Measurements from ENCODE around the gene CAPG. TPM values are rescaled to one million over a fixed set of nuclear protein-coding genes. Genes with fewer than 3 reads are reported as not detected.

CAPG gene
- total RNA-seq, 1 donor = 56.6 TPM

DNA sequence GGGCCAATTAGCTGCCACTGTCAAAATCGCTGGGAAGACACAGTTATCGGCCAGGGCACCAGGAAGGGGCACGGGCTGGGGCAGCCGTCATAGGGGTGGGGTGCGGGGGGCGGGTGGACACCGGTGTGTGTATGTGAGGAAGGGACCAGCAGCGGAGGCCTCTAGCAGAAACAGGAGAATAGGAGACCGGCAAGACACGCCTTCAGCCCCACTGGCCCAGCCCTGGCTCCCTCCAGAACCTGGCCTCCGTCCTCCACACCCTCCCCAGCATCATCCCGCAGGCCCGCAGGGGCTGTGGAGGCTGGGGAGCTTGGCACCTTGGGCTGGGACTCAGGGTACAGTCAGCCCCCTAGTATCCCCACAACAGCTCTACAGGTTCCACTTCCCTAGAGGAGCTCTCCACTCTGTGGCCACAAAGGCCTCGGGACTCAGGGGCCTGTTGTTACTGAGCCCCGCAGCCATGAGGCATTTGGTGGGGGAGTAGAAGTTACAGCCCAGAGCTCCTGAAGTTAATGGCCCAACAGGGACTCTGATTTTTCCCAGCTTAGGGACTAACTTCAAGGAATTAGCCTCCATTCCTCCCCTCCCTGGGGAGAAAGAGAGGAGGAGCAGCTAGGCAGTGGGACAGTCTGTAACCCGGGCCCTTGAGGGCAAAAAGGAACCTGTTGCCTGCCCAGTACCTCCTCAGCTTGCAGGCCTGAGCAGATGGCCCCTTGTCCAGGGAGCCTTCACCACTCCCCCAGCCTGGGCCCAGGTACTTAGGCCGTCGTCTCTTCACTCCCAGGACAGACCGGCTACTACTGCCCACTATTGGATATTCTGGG lies 28.2 kb upstream of the CAPG start:
- TF ChIP-seq, protein P1, sequence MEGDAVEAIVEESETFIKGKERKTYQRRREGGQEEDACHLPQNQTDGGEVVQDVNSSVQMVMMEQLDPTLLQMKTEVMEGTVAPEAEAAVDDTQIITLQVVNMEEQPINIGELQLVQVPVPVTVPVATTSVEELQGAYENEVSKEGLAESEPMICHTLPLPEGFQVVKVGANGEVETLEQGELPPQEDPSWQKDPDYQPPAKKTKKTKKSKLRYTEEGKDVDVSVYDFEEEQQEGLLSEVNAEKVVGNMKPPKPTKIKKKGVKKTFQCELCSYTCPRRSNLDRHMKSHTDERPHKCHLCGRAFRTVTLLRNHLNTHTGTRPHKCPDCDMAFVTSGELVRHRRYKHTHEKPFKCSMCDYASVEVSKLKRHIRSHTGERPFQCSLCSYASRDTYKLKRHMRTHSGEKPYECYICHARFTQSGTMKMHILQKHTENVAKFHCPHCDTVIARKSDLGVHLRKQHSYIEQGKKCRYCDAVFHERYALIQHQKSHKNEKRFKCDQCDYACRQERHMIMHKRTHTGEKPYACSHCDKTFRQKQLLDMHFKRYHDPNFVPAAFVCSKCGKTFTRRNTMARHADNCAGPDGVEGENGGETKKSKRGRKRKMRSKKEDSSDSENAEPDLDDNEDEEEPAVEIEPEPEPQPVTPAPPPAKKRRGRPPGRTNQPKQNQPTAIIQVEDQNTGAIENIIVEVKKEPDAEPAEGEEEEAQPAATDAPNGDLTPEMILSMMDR (IDR thresholded peaks at IDR 0.05; ENCODE audit: insufficient read depth, low read depth, low read length) = no peak
- peak; percentile 32 for DNase-seq (ENCODE audit: low read depth)
- peak overlapping the region; percentile 47 for H3K4me3 ChIP-seq (ENCODE audit: low read depth, low read length)

DNA sequence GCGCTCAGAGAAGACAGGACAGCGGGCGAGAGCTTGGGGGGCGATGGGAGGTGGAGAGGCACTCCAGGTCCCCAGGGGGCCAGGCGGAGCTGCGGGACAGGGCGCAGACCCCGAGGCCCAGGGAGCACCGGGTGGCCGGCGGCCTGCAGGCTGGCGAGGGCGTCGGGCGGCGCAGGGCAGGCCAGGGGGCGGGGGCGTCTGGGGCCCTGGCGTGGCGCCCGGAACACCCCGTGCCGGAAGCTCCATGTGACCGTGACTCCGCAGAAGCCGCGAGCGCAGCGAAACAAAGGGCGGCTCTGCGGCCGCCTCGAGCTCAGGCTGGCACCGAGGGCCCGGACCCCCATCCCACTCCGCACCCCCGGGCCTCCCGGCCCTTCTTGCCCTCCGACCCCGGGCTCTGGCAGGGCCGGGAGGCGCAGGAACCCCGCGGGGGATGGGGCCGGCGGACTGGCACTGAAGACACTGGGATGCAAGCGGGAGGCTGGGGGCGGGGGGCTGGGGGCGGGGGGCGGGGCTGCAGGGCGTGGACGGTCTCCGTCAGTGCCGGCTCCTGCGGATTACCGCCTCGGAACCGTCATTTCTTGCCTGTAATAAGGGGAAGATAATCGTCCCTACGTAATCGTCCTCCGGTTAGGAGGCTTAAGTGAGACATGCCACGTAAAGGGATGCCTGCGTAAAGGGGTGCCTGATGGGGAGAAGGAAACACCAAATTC lies 27.5 kb upstream of the CAPG start:
- H3K4me3 ChIP-seq (ENCODE audit: low read depth, low read length) = peak overlapping the region; percentile 47
- peak; percentile 99 for DNase-seq (ENCODE audit: low read depth)
- TF ChIP-seq, protein P1 (IDR thresholded peaks at IDR 0.05; ENCODE audit: insufficient read depth, low read depth, low read length) = no peak

DNA sequence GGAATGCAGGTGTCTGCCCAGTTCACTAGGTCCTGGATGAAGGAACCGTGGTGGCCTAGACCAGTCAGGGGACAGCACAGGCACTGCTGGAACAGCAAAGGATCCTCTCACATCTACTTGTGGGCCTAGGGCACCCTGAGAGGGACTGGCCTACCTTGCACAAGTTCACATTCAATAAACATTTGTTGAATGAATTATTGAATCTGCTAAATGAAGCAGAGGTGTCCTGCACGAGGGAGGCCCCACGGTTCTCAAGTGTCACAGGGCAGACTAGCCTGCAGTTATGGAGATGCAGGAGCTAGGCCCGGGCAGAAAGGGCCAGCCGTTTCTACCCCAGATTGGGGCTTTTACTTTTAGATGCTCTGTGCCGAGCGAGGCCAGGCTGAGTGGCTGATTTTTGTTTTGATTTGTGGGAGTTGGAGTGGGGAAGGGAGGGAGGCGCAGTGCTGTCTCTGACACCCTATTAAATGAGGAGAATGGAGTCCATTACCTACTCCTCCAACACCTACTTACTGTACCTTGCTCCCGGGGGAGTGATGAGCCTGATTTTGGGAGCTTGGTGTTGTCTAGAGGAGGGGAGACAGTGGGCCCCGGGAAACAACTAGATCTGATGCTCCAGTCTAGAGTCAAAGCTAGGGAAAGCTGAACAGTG lies 26.8 kb upstream of the CAPG start:
- peak; percentile 36 for DNase-seq (ENCODE audit: low read depth)
- no peak overlapping the region for H3K4me3 ChIP-seq (ENCODE audit: low read depth, low read length)
- TF ChIP-seq, protein P1 (IDR thresholded peaks at IDR 0.05; ENCODE audit: insufficient read depth, low read depth, low read length) = no peak

DNA sequence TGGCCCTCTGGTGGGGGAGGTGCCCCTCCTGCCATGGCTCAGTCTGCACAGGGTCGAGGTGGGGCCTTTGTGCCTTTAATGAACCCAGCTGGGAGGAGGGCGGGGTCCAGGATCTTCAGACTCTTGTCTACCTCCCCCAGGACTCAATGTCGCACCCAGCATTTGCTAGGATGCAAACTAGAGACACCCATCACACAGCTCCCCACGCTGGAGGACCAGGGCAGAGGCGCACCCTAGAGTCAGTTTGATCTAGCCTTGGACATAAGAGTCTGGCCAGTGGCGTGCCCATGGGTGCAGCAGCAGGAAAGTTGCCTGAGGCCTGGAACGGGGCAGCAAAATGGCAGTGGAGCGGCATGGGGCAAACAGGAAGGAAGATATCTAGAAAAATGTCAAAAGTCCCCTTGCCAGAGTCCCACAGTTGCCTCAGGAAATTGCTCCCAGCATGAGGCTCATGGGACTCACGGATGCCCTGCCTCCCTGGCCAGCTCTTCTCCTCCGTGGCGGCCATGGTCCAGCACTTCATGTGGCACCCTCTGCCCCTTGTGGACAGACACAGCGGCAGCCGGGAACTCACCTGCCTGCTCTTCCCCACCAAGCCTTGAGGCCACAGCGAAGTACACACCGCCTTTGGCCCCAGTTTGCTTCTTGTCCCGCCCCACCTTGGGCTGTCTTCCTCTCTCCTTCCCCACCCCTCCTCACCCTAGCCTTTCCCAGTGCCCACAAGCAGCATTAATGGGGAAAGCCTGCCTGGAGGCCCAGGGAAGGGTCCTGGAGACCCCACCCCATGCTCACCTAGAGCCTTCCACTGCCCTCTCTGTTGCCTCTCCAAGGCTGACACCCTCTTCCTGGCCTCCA lies 26.0 kb upstream of the CAPG start:
- H3K4me3 ChIP-seq (ENCODE audit: low read depth, low read length) = no peak overlapping the region
- DNase-seq (ENCODE audit: low read depth) = no peak
- TF ChIP-seq, protein P1 (IDR thresholded peaks at IDR 0.05; ENCODE audit: insufficient read depth, low read depth, low read length) = no peak

DNA sequence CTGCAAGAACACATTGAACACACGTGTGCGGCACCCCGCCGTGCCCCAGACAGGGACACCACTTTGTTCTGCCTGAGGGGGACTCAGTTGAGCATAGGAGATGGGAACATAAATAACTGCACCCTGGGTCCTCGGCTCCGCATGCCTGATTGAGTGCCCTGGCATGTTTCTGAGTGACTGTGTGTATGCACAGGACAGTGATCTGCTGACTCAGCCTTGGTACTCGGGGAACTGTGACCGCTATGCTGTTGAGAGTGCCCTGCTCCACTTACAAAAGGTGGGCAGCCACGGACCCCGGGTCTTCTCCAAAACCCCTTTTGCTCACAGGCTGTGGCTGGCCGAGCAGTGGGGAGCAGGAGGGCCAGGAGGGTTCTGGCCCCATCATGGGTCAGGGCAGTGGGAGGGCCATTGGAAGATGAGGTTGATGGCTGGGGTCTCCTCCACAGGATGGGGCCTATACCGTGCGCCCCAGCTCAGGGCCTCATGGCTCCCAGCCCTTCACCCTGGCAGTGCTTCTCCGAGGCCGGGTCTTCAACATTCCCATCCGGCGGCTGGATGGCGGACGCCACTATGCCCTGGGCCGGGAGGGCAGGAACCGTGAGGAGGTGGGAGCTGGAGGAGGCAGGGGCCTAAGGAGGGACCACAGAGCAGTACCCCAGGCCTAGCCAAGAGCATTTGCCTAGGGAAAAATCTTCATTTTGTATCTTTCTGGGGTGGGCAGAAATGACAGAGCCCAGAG lies 25.2 kb upstream of the CAPG start:
- TF ChIP-seq, protein P1 (IDR thresholded peaks at IDR 0.05; ENCODE audit: insufficient read depth, low read depth, low read length) = no peak
- H3K4me3 ChIP-seq (ENCODE audit: low read depth, low read length) = no peak overlapping the region
- DNase-seq (ENCODE audit: low read depth) = no peak
